Subcutaneous adipose tissue (tissue), 4 donors: ENCODE results near the gene CPSF4. TPM values are rescaled to one million over a fixed set of nuclear protein-coding genes. Genes with fewer than 3 reads are reported as not detected.

Experiments
- CTCF ChIP-seq: fragments of 450-650 bp; IDR thresholded peaks from one replicate; pipeline ENCODE4 v1.5.1; 2016; ENCODE audit warnings: low read depth, mild to moderate bottlenecking, control low read depth, antibody characterized with exemption, moderate library complexity
- total RNA-seq, 4 donors: library from RNA; depleted of rRNA; stranded (reverse); fragments of >200 nt; gene quantifications; one replicate each; pipeline ENCODE4 v1.1.0, GENCODE V29; 2016

CPSF4 gene
- total RNA-seq, 4 donors from 2014 or later: 23.2 to 60.7 (median 26.6) TPM

- no peak for TF ChIP-seq CTCF
These were observed 44.6 kb upstream of the CPSF4 start for GRCh38 chr7:99394188-99394502.

GRCh38 chr7:99395616-99396327, 43.0 kb upstream of the CPSF4 start:
- no peak for TF ChIP-seq CTCF

- TF ChIP-seq CTCF: no peak
These were observed 42.1 kb upstream of the CPSF4 start for GRCh38 chr7:99396418-99397296.

GRCh38 chr7:99397297-99397983, 41.3 kb upstream of the CPSF4 start:
- no peak for TF ChIP-seq CTCF

- no peak for TF ChIP-seq CTCF
These were observed 39.8 kb upstream of the CPSF4 start for GRCh38 chr7:99398891-99399445.

- no peak for TF ChIP-seq CTCF
These were observed 39.1 kb upstream of the CPSF4 start for GRCh38 chr7:99399597-99399996.

GRCh38 chr7:99402854-99403253, 35.9 kb upstream of the CPSF4 start:
- no peak for TF ChIP-seq CTCF
